HG03558 (cell line): ENCODE measurements around the gene CFAP99.
"Not testable (repeated sequence)": the region's sequence is repeated elsewhere in the genome, so short reads cannot be mapped to it uniquely, and the experiment has no call there.

ENCODE experiments used
- ATAC-seq: cut with Tn5 transposase; IDR thresholded peaks from one replicate; pipeline ENCODE4 v1.9.1; 2021; ENCODE audit warnings: moderate number of reproducible peaks; ENCODE audit not compliant: unreplicated experiment; ENCODE audit errors: extremely low read depth

CFAP99 gene

GRCh38 chr4:2427383-2428334 is 8.9 kb downstream of the CFAP99 start:
- no peak for ATAC-seq

- ATAC-seq = no peak
These were observed 9.9 kb downstream of the CFAP99 start for GRCh38 chr4:2428496-2429213.

- not testable (repeated sequence) for ATAC-seq
These were observed 11.4 kb downstream of the CFAP99 start for GRCh38 chr4:2429945-2430757.

GRCh38 chr4:2432004-2432403 is 13.2 kb downstream of the CFAP99 start:
- ATAC-seq = no peak

- ATAC-seq = no peak
These were observed 14.3 kb downstream of the CFAP99 start for GRCh38 chr4:2432991-2433530.

- no peak for ATAC-seq
These were observed 15.0 kb downstream of the CFAP99 start for GRCh38 chr4:2433609-2434350.

GRCh38 chr4:2434420-2434819 is 15.7 kb downstream of the CFAP99 start:
- ATAC-seq = no peak

GRCh38 chr4:2436301-2436700 is 17.5 kb downstream of the CFAP99 start:
- no peak for ATAC-seq

- no peak for ATAC-seq
These were observed 18.2 kb downstream of the CFAP99 start for GRCh38 chr4:2436761-2437474.

GRCh38 chr4:2437475-2438215 is 18.9 kb downstream of the CFAP99 start:
- ATAC-seq = no peak

- ATAC-seq = no peak
These were observed 20.3 kb downstream of the CFAP99 start for GRCh38 chr4:2438822-2439718.

- peak; percentile 52 for ATAC-seq
These were observed 22.8 kb downstream of the CFAP99 start for GRCh38 chr4:2441393-2442174.

- no peak for ATAC-seq
These were observed 23.6 kb downstream of the CFAP99 start for GRCh38 chr4:2442175-2442993.

- ATAC-seq = no peak
These were observed 24.4 kb downstream of the CFAP99 start for GRCh38 chr4:2443061-2443730.
